ENCODE data around the gene CCDC136.
A peak's percentile ranks its signal among the peaks of the same experiment; 100 is the strongest.

Gene CCDC136

DNA sequence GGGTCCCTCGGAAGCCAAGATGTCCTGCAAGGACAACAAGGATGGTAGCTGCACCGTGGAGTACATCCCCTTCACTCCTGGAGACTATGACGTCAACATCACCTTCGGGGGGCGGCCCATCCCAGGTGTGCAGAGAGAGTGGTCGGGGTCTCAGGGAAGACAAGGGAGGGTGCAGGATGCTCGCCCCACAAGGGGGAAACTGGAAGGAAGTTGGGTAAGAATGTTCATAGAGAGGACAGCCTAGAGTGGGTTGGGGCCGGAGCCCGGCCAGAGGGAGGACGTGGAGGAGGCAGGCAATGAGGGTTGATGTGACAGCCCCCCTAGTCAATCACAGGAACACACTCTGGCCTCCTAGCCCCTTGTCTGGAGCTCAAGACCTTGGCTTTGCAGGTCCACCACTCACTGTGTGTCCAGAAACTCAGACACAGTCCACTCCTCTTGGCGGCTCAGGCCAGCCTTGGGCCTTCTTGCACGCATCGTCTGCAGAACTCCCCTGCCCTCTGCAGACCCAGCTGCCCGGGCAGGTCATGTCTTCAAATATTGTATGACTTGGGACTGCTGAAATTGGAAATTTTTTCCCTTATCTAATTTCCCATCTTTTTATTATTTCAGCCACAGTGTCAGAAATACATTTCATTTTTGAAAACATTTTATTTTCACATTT is 55.1 kb downstream of the CCDC136 start:
- no peak for DNase-seq

DNA sequence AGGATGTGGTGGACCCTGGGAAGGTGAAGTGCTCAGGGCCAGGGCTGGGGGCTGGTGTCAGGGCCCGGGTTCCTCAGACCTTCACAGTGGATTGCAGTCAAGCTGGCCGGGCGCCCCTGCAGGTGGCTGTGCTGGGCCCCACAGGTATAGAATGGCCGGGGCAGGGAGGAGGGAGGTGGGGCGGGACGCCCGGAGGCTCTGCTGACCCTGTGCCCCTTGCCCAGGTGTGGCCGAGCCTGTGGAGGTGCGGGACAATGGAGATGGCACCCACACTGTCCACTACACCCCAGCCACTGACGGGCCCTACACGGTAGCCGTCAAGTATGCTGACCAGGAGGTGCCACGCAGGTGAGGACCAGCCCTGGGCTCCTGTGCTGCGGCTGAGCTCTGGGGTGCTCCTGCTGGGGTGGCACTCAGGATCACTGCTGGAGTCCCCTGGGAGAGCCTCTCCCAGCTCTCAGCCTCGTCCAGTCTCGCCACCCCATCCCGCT is 56.0 kb downstream of the CCDC136 start:
- no peak for DNase-seq

DNA sequence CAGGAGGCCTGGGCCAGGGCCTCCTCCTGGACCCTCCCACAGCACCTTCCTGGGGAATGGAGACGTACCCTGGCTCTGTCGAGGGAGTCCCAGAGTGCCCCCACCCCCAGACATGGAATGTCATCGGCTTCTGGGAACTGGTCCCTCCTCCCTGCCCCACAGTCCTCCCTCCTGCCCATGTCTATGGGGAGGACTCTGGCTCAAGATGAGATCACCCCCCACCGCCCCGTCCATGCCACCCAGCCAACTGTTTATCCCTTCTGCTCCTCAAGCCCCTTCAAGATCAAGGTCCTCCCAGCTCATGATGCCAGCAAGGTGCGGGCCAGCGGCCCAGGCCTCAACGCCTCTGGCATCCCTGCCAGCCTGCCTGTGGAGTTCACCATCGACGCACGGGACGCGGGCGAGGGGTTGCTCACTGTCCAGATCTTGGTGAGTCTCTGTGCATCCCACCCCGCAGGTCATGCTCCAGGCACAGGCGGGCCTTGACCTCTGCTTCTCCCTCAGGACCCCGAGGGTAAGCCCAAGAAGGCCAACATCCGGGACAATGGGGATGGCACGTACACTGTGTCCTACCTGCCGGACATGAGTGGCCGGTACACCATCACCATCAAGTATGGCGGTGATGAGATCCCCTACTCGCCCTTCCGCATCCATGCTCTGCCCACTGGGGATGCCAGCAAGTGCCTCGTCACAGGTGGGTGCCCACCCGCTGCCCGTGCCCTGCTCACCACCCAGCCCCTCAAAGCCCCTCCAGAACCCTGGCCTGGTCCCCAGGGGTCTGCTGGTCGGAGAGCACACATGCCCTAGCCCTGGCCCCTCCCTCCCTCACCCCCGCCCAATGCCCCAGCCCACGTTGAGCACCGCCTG is 56.8 kb downstream of the CCDC136 start:
- no peak for DNase-seq

DNA sequence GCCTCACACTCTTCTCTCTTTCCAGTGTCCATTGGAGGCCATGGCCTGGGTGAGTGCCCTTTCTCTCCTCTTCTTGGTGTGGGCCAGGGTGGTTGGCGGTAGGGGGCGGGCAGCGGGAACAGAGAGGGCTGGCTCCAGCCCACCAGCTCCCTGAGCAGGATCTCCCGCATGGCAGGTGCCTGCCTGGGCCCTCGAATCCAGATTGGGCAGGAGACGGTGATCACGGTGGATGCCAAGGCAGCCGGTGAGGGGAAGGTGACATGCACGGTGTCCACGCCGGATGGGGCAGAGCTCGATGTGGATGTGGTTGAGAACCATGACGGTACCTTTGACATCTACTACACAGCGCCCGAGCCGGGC is 57.4 kb downstream of the CCDC136 start:
- DNase-seq = no peak

DNA sequence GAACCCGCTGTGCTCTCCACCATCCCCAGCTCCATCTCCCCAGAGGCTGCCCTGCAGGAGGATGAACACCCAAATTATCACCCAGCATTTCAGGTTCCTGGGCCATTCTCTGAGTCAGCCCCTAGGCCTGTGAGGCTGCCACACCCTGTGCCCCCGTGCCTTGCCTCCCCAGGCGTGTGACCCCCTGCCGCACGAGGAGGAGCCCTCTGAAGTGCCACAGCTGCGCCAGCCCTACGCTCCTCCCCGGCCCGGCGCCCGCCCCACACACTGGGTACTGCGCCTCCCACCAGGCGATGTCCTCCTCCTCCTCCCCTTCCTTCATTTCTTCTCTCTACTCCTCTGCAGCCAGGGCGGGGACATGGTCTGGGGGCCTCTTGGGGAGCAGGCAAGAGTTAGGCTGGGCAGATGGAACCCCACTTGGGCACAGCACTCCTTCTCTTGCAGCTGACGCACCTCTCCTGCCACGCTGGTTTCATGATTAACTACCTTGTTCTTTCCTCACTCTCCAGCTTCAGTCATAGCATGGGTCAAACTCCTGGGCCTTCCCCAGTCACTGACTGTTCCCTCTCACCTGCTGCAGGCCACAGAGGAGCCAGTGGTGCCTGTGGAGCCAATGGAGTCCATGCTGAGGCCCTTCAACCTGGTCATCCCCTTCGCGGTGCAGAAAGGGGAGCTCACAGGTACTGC is 58.2 kb downstream of the CCDC136 start:
- no peak for DNase-seq

DNA sequence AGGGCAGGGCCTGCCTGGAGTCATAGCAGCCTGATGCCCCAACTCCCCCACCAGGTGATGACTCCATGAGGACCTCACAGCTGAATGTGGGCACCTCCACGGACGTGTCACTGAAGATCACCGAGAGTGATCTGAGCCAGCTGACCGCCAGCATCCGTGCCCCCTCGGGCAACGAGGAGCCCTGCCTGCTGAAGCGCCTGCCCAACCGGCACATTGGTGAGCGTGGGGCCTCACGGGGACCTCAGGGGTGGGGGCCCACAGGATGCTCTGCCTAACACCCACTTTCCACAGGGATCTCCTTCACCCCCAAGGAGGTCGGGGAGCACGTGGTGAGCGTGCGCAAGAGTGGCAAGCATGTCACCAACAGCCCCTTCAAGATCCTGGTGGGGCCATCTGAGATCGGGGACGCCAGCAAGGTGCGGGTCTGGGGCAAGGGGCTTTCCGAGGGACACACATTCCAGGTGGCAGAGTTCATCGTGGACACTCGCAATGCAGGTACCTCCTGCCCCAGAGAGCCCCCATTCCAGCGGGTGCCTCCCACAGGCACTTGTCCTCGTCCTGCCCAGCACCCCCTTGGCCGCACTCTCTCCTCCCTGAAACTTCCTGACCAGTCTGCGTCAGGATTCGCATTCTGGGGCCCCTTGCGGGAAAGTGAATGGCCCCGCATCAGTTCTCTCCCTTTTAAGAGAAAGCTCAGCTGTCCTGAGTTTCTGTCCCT is 60.9 kb downstream of the CCDC136 start:
- no peak for DNase-seq

DNA sequence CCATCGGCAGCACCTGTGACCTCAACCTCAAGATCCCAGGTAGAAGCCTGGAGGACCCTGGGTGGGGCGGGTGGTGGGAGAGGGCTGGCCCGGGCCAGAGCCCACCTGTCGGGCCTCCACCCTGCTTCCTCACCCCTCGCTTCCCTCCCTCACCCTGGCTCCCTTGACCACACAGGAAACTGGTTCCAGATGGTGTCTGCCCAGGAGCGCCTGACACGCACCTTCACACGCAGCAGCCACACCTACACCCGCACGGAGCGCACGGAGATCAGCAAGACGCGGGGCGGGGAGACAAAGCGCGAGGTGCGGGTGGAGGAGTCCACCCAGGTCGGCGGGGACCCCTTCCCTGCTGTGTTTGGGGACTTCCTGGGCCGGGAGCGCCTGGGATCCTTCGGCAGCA is 62.0 kb downstream of the CCDC136 start:
- DNase-seq = no peak

DNA sequence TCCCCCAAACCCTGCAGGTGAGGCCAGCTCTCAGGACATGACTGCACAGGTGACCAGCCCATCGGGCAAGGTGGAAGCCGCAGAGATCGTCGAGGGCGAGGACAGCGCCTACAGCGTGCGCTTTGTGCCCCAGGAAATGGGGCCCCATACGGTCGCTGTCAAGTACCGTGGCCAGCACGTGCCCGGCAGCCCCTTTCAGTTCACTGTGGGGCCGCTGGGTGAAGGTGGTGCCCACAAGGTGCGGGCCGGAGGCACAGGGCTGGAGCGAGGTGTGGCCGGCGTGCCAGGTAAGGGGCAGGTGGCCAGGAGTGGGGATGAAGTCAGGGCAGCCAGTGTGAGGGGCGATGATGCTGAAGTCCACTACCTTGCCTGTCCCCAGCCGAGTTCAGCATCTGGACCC is 62.6 kb downstream of the CCDC136 start:
- DNase-seq = no peak

DNA sequence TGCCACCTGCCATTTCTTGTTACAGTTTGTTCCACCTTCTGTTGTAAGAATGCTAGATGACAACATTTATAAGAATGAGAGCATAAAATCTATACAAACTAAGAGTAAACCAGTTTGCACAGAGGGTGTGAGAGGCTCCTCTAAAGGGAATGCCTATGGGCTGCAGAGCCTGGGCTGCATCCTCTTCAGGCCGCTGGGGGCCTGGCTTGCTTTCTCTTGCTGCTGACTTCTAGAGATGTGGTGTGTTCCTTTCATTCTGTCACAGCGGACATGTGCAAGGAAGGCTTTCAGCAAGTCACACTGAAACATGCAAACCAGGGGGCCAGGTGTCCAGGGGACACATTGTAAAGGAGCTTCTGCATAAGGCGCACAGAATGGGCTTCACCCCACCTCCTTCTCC is 63.8 kb downstream of the CCDC136 start:
- DNase-seq = no peak

DNA sequence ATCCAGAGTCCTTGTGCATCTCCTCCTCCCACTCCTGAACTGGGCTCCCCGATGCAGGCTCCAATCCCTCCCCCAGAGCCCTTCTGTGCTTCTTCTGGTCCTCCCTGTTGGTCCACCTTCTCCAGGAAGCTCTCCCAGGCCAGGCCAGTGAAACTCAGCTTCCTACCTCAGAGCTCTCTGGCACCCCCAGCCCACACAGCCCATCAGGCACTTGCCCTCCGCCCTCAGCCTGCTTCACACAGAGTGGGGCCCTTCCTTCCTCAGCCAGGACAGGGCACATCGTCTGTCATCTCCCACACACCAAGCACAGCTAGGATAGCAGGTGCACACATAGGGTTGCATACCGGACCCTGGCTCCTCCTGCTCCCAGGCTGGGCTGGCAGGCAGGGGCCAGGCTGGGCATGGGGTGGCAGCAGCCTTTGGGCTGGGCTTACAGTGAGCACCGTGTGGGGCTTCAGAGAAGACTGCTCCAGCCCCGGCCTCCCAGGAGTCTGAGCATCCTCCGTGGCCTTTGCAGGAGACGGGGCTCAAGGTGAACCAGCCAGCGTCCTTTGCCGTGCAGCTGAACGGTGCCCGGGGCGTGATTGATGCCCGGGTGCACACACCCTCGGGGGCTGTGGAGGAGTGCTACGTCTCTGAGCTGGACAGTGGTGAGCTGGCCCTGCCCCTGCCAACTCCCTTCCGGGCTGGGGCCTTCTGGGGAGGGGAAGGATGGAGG is 64.4 kb downstream of the CCDC136 start:
- no peak for DNase-seq

DNA sequence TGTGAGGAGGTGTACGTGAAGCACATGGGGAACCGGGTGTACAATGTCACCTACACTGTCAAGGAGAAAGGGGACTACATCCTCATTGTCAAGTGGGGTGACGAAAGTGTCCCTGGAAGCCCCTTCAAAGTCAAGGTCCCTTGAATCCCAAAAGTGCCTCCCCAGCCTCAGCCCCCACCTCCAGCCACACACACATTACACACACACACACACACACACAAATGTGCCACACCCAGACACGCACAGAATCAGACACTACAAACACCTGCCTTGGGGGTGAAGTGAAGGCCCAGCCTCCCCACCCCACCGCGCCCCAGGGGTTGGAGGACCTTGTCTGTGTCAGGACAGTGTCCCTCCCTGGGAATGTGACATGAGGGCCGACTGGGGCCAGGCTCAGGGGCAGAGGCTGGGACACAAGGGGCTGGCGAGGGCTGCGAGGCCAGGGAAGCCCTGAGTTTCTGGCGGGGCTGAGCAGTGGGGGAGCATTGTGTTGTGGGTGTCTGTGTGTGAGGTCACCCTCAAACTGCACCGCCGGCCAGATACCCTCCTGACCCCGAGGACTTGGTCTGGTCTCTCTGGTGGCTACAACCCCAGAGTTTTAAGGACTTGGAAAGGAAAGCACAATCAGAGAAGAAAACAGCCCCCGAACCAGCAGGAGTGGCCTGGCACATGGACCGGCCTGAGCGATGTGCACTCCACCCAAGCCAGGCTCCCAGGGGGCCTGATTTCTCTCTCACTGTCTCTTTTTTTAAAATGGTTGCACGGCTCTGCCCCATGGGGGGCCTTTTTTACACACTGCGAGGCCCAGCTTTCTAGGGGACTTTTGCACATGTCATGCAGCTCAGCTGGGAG is 66.8 kb downstream of the CCDC136 start:
- no peak for DNase-seq

DNA sequence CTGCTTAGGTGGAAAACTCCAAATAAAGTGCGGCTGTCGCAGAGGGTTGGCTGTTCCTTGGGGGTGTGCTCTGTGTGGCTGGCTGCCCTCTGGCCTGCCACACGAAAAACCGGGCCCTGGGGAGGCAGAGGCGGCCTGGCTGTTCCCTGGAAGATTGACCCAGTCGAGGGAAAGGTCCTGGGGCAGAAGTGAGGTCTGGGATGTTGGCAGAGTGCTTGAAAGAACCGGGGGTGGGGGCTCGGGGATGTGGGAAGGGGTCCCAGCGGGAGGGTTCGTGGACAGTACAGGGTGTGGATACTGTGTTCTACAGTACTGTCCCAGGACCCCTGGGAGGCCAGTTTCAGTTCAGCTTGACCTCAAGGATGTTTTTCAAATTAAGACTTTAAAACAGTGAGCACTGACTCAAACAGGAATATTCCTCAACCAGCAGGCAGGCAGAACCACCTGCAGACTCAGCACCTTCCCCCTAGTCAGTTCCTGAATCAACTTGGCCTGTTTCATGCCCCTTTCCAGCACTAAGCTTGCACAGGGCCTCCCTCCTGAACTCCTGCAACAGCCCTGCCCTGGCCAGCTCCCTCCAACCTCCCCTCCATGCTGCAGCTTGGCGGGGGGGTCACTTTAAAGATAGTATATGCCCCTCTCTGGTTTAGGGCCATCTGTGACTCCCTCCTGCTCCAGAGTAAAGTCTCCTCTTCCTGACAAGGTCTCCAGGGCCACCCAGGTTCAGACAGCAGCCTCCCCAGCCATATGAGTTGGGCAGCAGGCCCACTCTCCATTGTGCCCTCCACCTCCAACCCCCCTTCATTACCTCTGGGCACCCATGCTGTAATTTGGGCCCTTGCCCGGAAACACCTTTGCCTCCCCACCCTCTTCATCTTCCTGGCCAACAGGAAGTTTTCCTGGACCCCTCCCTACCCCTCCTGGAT is 67.7 kb downstream of the CCDC136 start:
- DNase-seq = no peak

DNA sequence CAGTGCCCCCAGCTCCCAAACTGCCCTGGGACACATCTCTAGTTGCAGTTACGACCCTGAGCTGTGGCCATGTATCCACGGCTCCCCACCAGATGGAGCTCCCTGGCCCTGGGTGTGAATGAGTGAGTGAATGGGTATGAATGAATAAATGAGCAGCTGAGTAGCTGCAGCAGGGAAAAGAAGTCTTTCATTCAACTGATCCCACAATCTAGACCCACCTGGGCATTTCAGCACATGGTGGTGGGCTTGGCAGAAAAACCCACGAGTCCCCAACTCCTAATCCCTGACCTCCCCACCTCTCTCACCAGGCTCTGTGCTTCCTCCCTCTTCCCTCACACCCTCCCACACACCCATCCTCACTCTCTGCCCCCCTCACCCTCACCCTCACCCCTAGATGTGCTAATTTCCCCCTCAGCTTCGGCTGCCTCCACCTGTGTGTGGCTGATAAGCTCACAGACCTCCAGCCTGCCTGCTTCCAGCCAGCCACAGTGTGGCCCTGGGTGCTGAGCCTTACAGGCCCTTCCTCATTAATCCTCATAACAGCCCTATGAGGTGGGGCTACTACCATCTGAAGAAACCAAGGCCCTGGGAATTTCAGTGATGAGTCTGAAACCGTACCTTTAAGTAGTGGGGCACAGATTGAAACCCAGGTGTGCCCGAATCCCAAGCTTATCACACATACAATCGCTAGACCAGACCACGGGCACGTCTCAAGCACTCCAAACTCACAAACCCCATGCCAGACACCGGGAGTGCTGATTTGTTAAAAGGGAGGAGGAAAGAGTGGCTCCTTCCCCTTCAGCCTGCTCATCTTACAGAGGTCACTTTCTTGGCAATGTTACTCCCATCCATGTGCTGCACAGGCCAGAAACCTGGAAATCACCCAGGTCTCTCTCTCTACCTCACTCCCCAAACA is 68.6 kb downstream of the CCDC136 start:
- DNase-seq = no peak

DNA sequence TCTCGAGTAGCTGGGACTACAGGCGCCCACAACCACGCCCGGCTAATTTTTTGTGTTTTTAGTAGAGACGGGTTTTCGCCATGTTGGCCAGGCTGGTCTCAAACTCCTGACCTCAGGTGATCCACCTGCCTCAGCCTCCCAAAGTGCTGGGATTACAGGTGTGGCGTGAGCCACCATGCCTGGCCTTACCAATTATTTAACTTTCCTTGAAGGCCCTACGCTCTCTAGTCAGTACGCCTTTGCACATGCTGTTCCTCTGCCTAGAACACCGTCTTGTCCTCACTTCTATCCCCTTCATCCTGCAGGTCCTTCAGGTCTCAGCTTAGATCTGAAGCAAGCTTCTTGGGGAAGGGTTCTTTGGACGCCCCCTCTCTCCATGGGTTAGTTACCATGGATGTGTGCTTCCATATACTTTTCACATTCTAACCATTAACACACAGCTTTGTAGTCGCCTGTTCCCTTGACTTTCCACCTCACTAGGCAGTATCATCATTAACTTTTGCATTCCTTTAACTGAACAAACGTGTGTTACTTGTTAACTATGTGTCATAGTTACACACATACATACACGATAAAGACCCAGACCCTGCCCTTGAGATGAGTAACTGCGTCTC is 70.3 kb downstream of the CCDC136 start:
- DNase-seq = no peak

DNA sequence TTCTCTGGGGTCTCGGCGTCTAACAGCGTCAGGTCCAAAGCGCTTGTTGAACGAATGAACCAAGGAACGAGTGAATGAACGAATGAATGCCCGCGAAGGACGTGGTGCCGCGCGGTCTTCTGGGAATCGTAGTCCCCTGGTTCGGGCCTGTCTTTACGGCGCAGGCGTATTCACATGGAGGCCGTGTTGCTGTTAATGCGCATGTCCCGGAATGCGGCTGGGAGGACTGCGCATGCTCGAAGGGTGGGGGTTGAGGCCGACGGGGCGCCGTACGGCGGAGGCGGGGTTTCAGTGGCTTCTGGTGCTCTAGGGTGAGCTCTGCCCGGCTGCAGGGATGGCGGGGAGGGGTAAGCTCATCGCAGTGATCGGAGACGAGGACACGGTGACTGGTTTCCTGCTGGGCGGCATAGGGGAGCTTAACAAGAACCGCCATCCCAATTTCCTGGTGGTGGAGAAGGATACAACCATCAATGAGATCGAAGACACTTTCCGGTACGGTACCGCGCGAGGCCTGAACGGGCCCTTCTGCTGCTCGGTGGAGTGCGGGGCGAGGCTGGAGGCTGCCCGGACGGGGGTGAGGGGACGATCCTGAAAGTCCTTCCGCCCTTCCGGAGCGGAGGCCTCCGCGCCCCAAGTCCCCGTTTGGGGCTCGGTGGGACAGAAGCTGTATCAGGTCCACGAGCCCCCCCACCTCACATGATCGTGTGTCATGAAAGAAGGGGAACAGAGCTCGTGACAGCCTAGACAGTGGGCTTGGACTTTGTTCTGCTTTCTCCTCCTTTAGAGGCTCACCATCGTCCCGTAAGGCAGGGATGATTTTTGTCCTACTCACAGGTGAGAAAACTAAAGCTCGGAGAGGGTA is 71.0 kb downstream of the CCDC136 start, which contains the start of gene ATP6V1F:
Gene ATP6V1F (plus strand): TSS at position 286 of the 862 bp plus-strand sequence. CDS start 49 bp downstream, at position 335.
- peak; percentile 99 to 100 for DNase-seq

DNA sequence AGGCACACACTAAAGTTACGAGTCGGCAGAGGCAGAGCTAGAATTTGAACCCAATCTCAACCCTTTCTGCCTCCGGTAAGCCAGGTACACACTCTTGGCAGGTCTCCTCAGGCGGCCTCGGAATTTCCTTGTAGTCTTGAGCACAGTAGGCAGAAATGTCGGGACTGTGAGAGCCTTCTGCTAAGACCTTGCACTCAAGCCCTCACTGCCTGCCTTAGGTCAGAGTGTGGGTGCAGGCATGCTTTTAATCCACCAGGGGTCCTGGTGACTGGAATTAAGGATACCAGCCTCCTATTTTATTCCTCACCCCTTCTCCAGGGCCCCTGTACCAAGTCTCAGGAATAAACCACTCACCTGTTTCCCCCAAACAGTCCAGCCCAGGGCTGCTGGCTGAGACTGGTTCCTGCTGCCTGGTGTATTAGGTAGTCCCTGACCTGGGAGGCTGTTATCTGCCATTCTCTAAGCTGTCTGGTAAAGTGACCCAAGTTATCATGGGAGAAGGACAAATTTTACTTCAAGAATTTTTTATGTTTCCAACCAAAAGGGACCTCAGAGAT is 71.7 kb downstream of the CCDC136 start:
- DNase-seq = peak; percentile 34 to 42

DNA sequence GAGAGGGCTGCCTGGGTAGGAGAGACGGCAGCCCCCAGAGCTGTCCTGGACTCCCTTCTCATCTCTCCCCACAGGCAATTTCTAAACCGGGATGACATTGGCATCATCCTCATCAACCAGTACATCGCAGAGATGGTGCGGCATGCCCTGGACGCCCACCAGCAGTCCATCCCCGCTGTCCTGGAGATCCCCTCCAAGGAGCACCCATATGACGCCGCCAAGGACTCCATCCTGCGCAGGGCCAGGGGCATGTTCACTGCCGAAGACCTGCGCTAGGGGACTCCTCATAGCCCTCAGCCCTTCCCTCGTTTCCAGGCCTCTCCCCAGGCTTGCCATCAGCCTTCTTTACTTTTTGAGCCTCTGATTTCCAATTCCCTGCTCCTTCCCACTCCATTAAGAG is 73.5 kb downstream of the CCDC136 start:
- DNase-seq = no peak

Data from stimulated activated CD4-positive, alpha-beta T cell treated with anti-CD3 and anti-CD28 coated beads, Interleukin-2, amount 100 ng/mL, for 48 hours (primary cell).